ENCODE measurements around the gene SMARCD3. TPM values are rescaled to one million over a fixed set of nuclear protein-coding genes. Genes with fewer than 3 reads are reported as not detected.
A peak's percentile ranks its signal among the peaks of the same experiment; 100 is the strongest.

Gene SMARCD3
- total RNA-seq, 1 experiment from 2014 or later = 30.3 TPM

- TF ChIP-seq ZBTB33 (IDR thresholded peaks at IDR 0.05; ENCODE audit: extremely low read depth, insufficient replicate concordance, low read length) (no peak), YY1 (IDR thresholded peaks at IDR 0.05; ENCODE audit: extremely low read depth, insufficient replicate concordance, low read depth, low read length) (no peak), EZH2phosphoT487 (IDR thresholded peaks at IDR 0.05; ENCODE audit: borderline replicate concordance) (no peak)
Observed at GRCh38 chr7:151251689-151252560, 3.4 kb upstream of the SMARCD3 start (continued).

- ChIA-PET CTCF (interaction anchor here (1.0 kb wide), 1 partner anchor 8 kb away, joined by 5 read pairs; no protein-coding TSS in a partner anchor), RAD21 (ENCODE audit: low non-redundant PET in 1 of 2, low total read pairs in 2 of 2, uncharacterized antibody in 2 of 2, unreplicated experiment in 2 of 2) (no interaction called here), POLR2A (no interaction called here)
- H3K27ac ChIP-seq (ENCODE audit: low read depth, low read length) = peak overlapping the region; percentile 51
- DNase-seq (ENCODE audit: low read depth, low spot score) (no peak), ATAC-seq (peak; percentile 2)
- H3K27me3 ChIP-seq (ENCODE audit: insufficient read depth, low read length) = no peaks in the 10 kb centered on the region
- peaks cover 33 to 58% of the 10 kb centered on the region in 2 experiments for H3K4me1 ChIP-seq (ENCODE audit: control insufficient read depth in 1 of 2, insufficient read depth in 2 of 2, low read length in 2 of 2)
- no TSS peak for BruUV-seq (replicated peaks)
- no peaks in the 10 kb centered on the region for H3K36me3 ChIP-seq (ENCODE audit: control insufficient read depth in 1 of 2, insufficient read depth in 2 of 2, low read length in 2 of 2)
- peak overlapping the region; percentile 87 for H3K4me2 ChIP-seq (ENCODE audit: low read length)
- H3K9me3 ChIP-seq (ENCODE audit: control insufficient read depth in 1 of 2, insufficient read depth in 1 of 2, low read depth in 1 of 2, low read length in 2 of 2) = no peaks in the 10 kb centered on the region
- H3K4me3 ChIP-seq (replicated peaks in 1 of 2; ENCODE audit: low read depth in 1 of 2, low read length in 2 of 2) = peak overlapping the region; percentile 63 to 72
- no peaks in the 10 kb centered on the region for H3K79me2 ChIP-seq (ENCODE audit: insufficient read depth, low read length)
- no peaks in the 10 kb centered on the region for H4K20me1 ChIP-seq (ENCODE audit: insufficient read depth)
- H3K9ac ChIP-seq (ENCODE audit: low read length) = peak overlapping the region; percentile 79
- no peak overlapping the region for H2AFZ ChIP-seq (ENCODE audit: low read depth, low read length, poor library complexity, severe bottlenecking)
- intact Hi-C loops (cut with micrococcal nuclease) = no loop called here
- no peaks in the 10 kb centered on the region for H3K9me2 ChIP-seq (ENCODE audit: insufficient read depth)
- TF ChIP-seq CTCF (IDR thresholded peaks at IDR 0.05 in 2 of 3, conservative IDR thresholded peaks at IDR 0.05 in 1 of 3; ENCODE audit: borderline replicate concordance in 1 of 3, insufficient read depth in 1 of 3, low read depth in 2 of 3, low read length in 2 of 3) (no peak), SIN3A (IDR thresholded peaks at IDR 0.05; ENCODE audit: low read depth) (no peak), ZBTB33 (IDR thresholded peaks at IDR 0.05; ENCODE audit: extremely low read depth, insufficient replicate concordance, low read length) (no peak), ZNF274 (IDR thresholded peaks at IDR 0.05; ENCODE audit: low read depth, low read length) (no peak), EZH2phosphoT487 (IDR thresholded peaks at IDR 0.05; ENCODE audit: borderline replicate concordance) (no peak), RAD21 (IDR thresholded peaks at IDR 0.05; ENCODE audit: low read depth) (no peak), POLR2A (IDR thresholded peaks at IDR 0.05; ENCODE audit: borderline replicate concordance, extremely low read depth, insufficient read depth, insufficient read length) (no peak), POLR2AphosphoS5 (IDR thresholded peaks at IDR 0.05; ENCODE audit: low read depth, low read length) (no peak), SRF (IDR thresholded peaks at IDR 0.05; ENCODE audit: low read depth) (no peak), EZH2 (IDR thresholded peaks at IDR 0.05) (no peak), ATF3 (IDR thresholded peaks at IDR 0.05) (no peak), ELF1 (IDR thresholded peaks at IDR 0.05; ENCODE audit: borderline replicate concordance, low read depth) (no peak), YY1 (IDR thresholded peaks at IDR 0.05; ENCODE audit: extremely low read depth, insufficient replicate concordance, low read depth, low read length) (no peak)
Observed at GRCh38 chr7:151251328-151251688, 2.8 kb upstream of the SMARCD3 start.
